ENCODE measurements around the gene NAALADL2. TPM values are rescaled to one million over a fixed set of nuclear protein-coding genes. Genes with fewer than 3 reads are reported as not detected.

The NAALADL2 gene
- total RNA-seq, 1 donor from 2014 or later, result 1.6 TPM

- TF ChIP-seq CTCF (IDR thresholded peaks at IDR 0.05; ENCODE audit: partially characterized antibody, unreplicated experiment), result no peak
- peaks cover 10% of the 10 kb centered on the region for H3K4me1 Mint-ChIP-seq (ENCODE audit: low read depth, unreplicated experiment)
- no peak for DNase-seq
- no peaks in the 10 kb centered on the region for H3K36me3 Mint-ChIP-seq (ENCODE audit: unreplicated experiment)
- no peak overlapping the region for H3K4me3 Mint-ChIP-seq (ENCODE audit: unreplicated experiment)
- H3K27me3 Mint-ChIP-seq (ENCODE audit: unreplicated experiment), result no peaks in the 10 kb centered on the region
- no peak overlapping the region for H3K27ac Mint-ChIP-seq (ENCODE audit: unreplicated experiment)
- H3K9me3 Mint-ChIP-seq (ENCODE audit: unreplicated experiment), result no peaks in the 10 kb centered on the region
These were observed 758.1 kb downstream of the NAALADL2 start for GRCh38 chr3:175617247-175617646.

- no peak for TF ChIP-seq CTCF (IDR thresholded peaks at IDR 0.05; ENCODE audit: partially characterized antibody, unreplicated experiment)
- Mint-ChIP-seq H3K27me3 (ENCODE audit: unreplicated experiment) (no peaks in the 10 kb centered on the region), H3K4me1 (ENCODE audit: low read depth, unreplicated experiment) (no peaks in the 10 kb centered on the region), H3K4me3 (ENCODE audit: unreplicated experiment) (no peak overlapping the region), H3K27ac (ENCODE audit: unreplicated experiment) (no peak overlapping the region), H3K36me3 (ENCODE audit: unreplicated experiment) (no peaks in the 10 kb centered on the region), H3K9me3 (ENCODE audit: unreplicated experiment) (no peaks in the 10 kb centered on the region)
- no peak for DNase-seq
These were observed 760.2 kb downstream of the NAALADL2 start for GRCh38 chr3:175619369-175619768.

- H3K9me3 Mint-ChIP-seq (ENCODE audit: unreplicated experiment), result no peaks in the 10 kb centered on the region
- no peak overlapping the region for H3K4me3 Mint-ChIP-seq (ENCODE audit: unreplicated experiment)
- no peak overlapping the region for H3K27ac Mint-ChIP-seq (ENCODE audit: unreplicated experiment)
- no peaks in the 10 kb centered on the region for H3K36me3 Mint-ChIP-seq (ENCODE audit: unreplicated experiment)
- DNase-seq, result no peak
- no peak for TF ChIP-seq CTCF (IDR thresholded peaks at IDR 0.05; ENCODE audit: partially characterized antibody, unreplicated experiment)
- no peaks in the 10 kb centered on the region for H3K4me1 Mint-ChIP-seq (ENCODE audit: low read depth, unreplicated experiment)
- H3K27me3 Mint-ChIP-seq (ENCODE audit: unreplicated experiment), result no peaks in the 10 kb centered on the region
These were observed 761.0 kb downstream of the NAALADL2 start for GRCh38 chr3:175620093-175620492.

GRCh38 chr3:175620532-175620931, 761.4 kb downstream of the NAALADL2 start:
- DNase-seq, result no peak
- no peaks in the 10 kb centered on the region for H3K9me3 Mint-ChIP-seq (ENCODE audit: unreplicated experiment)
- H3K4me1 Mint-ChIP-seq (ENCODE audit: low read depth, unreplicated experiment), result no peaks in the 10 kb centered on the region
- no peak overlapping the region for H3K4me3 Mint-ChIP-seq (ENCODE audit: unreplicated experiment)
- no peak for TF ChIP-seq CTCF (IDR thresholded peaks at IDR 0.05; ENCODE audit: partially characterized antibody, unreplicated experiment)
- H3K27me3 Mint-ChIP-seq (ENCODE audit: unreplicated experiment), result no peaks in the 10 kb centered on the region
- no peak overlapping the region for H3K27ac Mint-ChIP-seq (ENCODE audit: unreplicated experiment)
- no peaks in the 10 kb centered on the region for H3K36me3 Mint-ChIP-seq (ENCODE audit: unreplicated experiment)

- DNase-seq, result no peak
- no peak for TF ChIP-seq CTCF (IDR thresholded peaks at IDR 0.05; ENCODE audit: partially characterized antibody, unreplicated experiment)
- H3K4me3 Mint-ChIP-seq (ENCODE audit: unreplicated experiment), result no peak overlapping the region
- peaks cover 7% of the 10 kb centered on the region for H3K4me1 Mint-ChIP-seq (ENCODE audit: low read depth, unreplicated experiment)
- no peaks in the 10 kb centered on the region for H3K9me3 Mint-ChIP-seq (ENCODE audit: unreplicated experiment)
- H3K36me3 Mint-ChIP-seq (ENCODE audit: unreplicated experiment), result no peaks in the 10 kb centered on the region
- H3K27ac Mint-ChIP-seq (ENCODE audit: unreplicated experiment), result no peak overlapping the region
- no peaks in the 10 kb centered on the region for H3K27me3 Mint-ChIP-seq (ENCODE audit: unreplicated experiment)
These were observed 781.8 kb downstream of the NAALADL2 start for GRCh38 chr3:175640958-175641357.

Measured in glutamatergic neuron (in vitro differentiated cells).